HL-60 (cell line): ENCODE data around the gene LARP4B.

Source experiments
- DNase-seq, 2 experiments: peaks; one replicate each; pipeline ENCODE4 v3.0.0-alpha.2; 2010 to 2020; ENCODE audit warnings: low read depth in 1 of 2, low spot score in 1 of 2
- H3K27ac ChIP-seq: fragments of 250-450 bp; sonication (Bioruptor Pico); replicated peaks from 2 replicates; pipeline ENCODE4 v1.5.1; 2020; ENCODE audit warnings: mild to moderate bottlenecking, moderate library complexity
- H3K27me3 ChIP-seq: fragments of 250-450 bp; sonication (Bioruptor Pico); 2 replicates; pipeline ENCODE4 v1.5.1; 2021; ENCODE audit warnings: mild to moderate bottlenecking, moderate library complexity; ENCODE audit not compliant: insufficient read depth, poor library complexity, severe bottlenecking
- H3K4me3 ChIP-seq: replicated peaks from 2 replicates; pipeline ENCODE4 v1.5.1; 2011; ENCODE audit warnings: mild to moderate bottlenecking, control low read depth, low read length; ENCODE audit not compliant: insufficient read depth
- CTCF ChIP-seq: IDR thresholded peaks from one replicate; pipeline ENCODE4 v1.5.1; 2011; ENCODE audit warnings: low read length, control low read depth, inconsistent platforms; ENCODE audit not compliant: insufficient read depth
- GABPA ChIP-seq: IDR thresholded peaks from 2 replicates; pipeline ENCODE4 v1.6.1; 2012; ENCODE audit warnings: low read depth
- POLR2AphosphoS5 ChIP-seq: IDR thresholded peaks from 2 replicates; pipeline ENCODE4 v1.6.1; 2012; ENCODE audit warnings: low read depth
- REST ChIP-seq: IDR thresholded peaks from 2 replicates; pipeline ENCODE4 v1.6.1; 2012; ENCODE audit warnings: low read depth; ENCODE audit not compliant: insufficient replicate concordance
- SPI1 ChIP-seq: IDR thresholded peaks from 2 replicates; pipeline ENCODE4 v1.6.1; 2012; ENCODE audit warnings: low read depth, mild to moderate bottlenecking, borderline replicate concordance

Gene LARP4B

GRCh38 chr10:932589-932988 lies 1.1 kb upstream of the LARP4B start:
- Histone ChIP-seq H3K27me3 (no peaks in the 10 kb centered on the region), H3K4me3 (no peak overlapping the region), H3K27ac (no peak overlapping the region)
- DNase-seq: no peak
- TF ChIP-seq GABPA (no peak), POLR2AphosphoS5 (no peak), CTCF (no peak), REST (no peak), SPI1 (no peak)

- DNase-seq: peak in 1 of 2 experiments; percentile 5
- Histone ChIP-seq H3K4me3 (peak overlapping the region; percentile 61), H3K27ac (peak overlapping the region; percentile 87), H3K27me3 (no peaks in the 10 kb centered on the region)
- TF ChIP-seq CTCF (no peak), REST (no peak), SPI1 (no peak)
Measured at GRCh38 chr10:930625-931325, 730 bp downstream of the LARP4B start.

- TF ChIP-seq REST (no peak), POLR2AphosphoS5 (no peak), GABPA (no peak), SPI1 (no peak; the same call in 1 of the 2 replicates), CTCF (no peak)
- DNase-seq: peak in 1 of 2 experiments; percentile 65
- H3K4me3 ChIP-seq: peak overlapping the region; percentile 61
Measured at GRCh38 chr10:929960-930624, 1.4 kb downstream of the LARP4B start.

More at GRCh38 chr10:929960-930624, 1.4 kb downstream of the LARP4B start:
- no peaks in the 10 kb centered on the region for H3K27me3 ChIP-seq
- H3K27ac ChIP-seq: peak overlapping the region; percentile 87
